Measurements from ENCODE around the gene WWOX. TPM values are rescaled to one million over a fixed set of nuclear protein-coding genes. Genes with fewer than 3 reads are reported as not detected.

Gene WWOX
- total and polyA plus RNA-seq, 10 donors = 5.9 to 90.3 (median 26.4) TPM

- no peak overlapping the region for H3K4me3 ChIP-seq
- H3K27ac ChIP-seq = no peak overlapping the region
- H3K9me3 ChIP-seq = peaks cover 0 to 7% (median 0%) of the 10 kb centered on the region in 8 donors
- no peaks in the 10 kb centered on the region for H3K27me3 ChIP-seq (replicated peaks in 1 of 7)
- intact Hi-C loops (cut with DNase I; ENCODE audit: low total_unique reads) = no loop called here
- no peaks in the 10 kb centered on the region for H3K36me3 ChIP-seq
- DNase-seq = no peak
- peaks cover 0 to 11% (median 0%) of the 10 kb centered on the region in 6 donors for H3K4me1 ChIP-seq
- TF ChIP-seq POLR2A (IDR thresholded peaks at IDR 0.05) = no peak
- no peak for TF ChIP-seq POLR2AphosphoS5 (IDR thresholded peaks at IDR 0.05)
- TF ChIP-seq CTCF (IDR thresholded peaks at IDR 0.05 in 8 of 11, conservative IDR thresholded peaks at IDR 0.05 in 3 of 11) = no peak
- WGBS, 5 donors = 35 to 68% (median 37%) methylated on average over 2 of the region's 2 CpGs
Observed at GRCh38 chr16:79192904-79193303, 1093.5 kb downstream of the WWOX start.

- 59 to 77% (median 67%) methylated on average over 8 of the region's 8 CpGs for WGBS, 5 donors
- no peaks in the 10 kb centered on the region for H3K36me3 ChIP-seq
- TF ChIP-seq POLR2AphosphoS5 (IDR thresholded peaks at IDR 0.05) (no peak), CTCF (IDR thresholded peaks at IDR 0.05 in 8 of 11, conservative IDR thresholded peaks at IDR 0.05 in 3 of 11) (no peak), POLR2A (IDR thresholded peaks at IDR 0.05) (no peak)
- H3K4me3 ChIP-seq = no peak overlapping the region
- no peak overlapping the region for H3K27ac ChIP-seq
- no peak for DNase-seq
- H3K27me3 ChIP-seq (replicated peaks in 1 of 7) = no peaks in the 10 kb centered on the region
- H3K4me1 ChIP-seq = peaks cover 0 to 11% (median 0%) of the 10 kb centered on the region in 6 donors
- intact Hi-C loops (cut with DNase I; ENCODE audit: low total_unique reads) = no loop called here
- no peaks in the 10 kb centered on the region for H3K9me3 ChIP-seq
Observed at GRCh38 chr16:79194291-79194690, 1094.8 kb downstream of the WWOX start.

DNA sequence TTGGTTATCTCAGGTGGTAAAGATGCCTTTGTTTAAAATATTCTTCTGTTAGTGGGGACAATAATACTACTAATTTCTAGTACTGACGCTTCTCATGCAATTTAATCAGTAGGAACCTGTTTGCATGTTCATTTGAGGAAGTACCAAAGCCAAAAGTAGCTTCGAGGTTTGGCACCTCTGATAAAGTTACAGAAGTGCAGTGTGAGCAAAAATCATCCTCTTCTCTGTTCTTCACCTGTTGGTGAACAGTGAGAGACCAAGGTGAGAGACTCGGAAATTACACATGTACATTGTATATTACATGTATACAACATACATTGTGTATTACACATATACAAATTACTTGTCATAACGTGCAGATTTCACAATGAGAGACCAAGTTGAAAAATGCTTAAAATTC is 1096.5 kb downstream of the WWOX start:
- Histone ChIP-seq H3K4me1 (peaks cover 0 to 11% (median 0%) of the 10 kb centered on the region in 6 donors), H3K36me3 (no peaks in the 10 kb centered on the region), H3K27me3 (replicated peaks in 1 of 7) (no peaks in the 10 kb centered on the region), H3K9me3 (no peaks in the 10 kb centered on the region), H3K27ac (no peak overlapping the region), H3K4me3 (no peak overlapping the region)
- no peak for DNase-seq
- 34 to 47% (median 46%) methylated on average over 4 of the region's 4 CpGs for WGBS, 5 donors
- TF ChIP-seq CTCF (IDR thresholded peaks at IDR 0.05 in 8 of 11, conservative IDR thresholded peaks at IDR 0.05 in 3 of 11) (no peak), POLR2A (IDR thresholded peaks at IDR 0.05) (no peak), POLR2AphosphoS5 (IDR thresholded peaks at IDR 0.05) (no peak)
- intact Hi-C loops (cut with DNase I; ENCODE audit: low total_unique reads) = no loop called here

DNA sequence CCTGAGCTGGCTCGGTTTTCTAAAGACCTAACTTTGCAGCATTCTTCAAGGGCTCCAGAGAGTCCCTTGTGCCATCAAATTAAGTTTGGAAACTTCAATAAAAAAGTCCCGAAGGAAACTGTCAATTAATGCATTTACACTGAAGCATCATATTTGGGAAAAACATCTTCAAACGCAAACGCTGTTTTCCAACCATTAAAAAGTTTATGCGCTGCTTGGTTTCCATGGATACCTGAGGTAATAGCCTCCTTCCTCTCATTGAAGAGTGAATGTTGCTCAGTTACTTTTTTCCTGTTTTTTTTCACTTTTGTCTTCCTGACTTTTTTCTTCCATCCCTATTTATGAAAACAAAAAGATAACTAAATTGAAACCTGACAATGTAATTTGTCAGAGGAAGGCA is 1102.0 kb downstream of the WWOX start:
- intact Hi-C loops (cut with DNase I; ENCODE audit: low total_unique reads) = no loop called here
- no peak for DNase-seq
- Histone ChIP-seq H3K27ac (no peak overlapping the region), H3K4me1 (no peaks in the 10 kb centered on the region), H3K9me3 (no peaks in the 10 kb centered on the region), H3K36me3 (no peaks in the 10 kb centered on the region), H3K27me3 (replicated peaks in 1 of 7) (no peaks in the 10 kb centered on the region), H3K4me3 (no peak overlapping the region)
- WGBS, 5 donors = 70 to 79% (median 73%) methylated on average over 5 of the region's 5 CpGs
- TF ChIP-seq CTCF (IDR thresholded peaks at IDR 0.05 in 8 of 11, conservative IDR thresholded peaks at IDR 0.05 in 3 of 11) (no peak), POLR2AphosphoS5 (IDR thresholded peaks at IDR 0.05) (no peak), POLR2A (IDR thresholded peaks at IDR 0.05) (no peak)
